ENCODE measurements around the gene PECR. TPM values are rescaled to one million over a fixed set of nuclear protein-coding genes. Genes with fewer than 3 reads are reported as not detected.

Gene PECR
- total RNA-seq (2022; extraction: Qiagen RNA extraction; ENCODE audit: low read depth): 15.7 to 17.0 TPM (median 16.8 TPM) in 5 replicates

GRCh38 chr2:216081487-216082116 is at the start of gene PECR, which contains the start of gene TMEM169:
Gene PECR, minus strand, starts transcription at chr2:216081809. Its CDS starts 68 bp downstream, at chr2:216081741.
Gene TMEM169, plus strand, starts transcription at chr2:216081919. Its CDS starts 14,045 bp downstream, at chr2:216095964.

DNA sequence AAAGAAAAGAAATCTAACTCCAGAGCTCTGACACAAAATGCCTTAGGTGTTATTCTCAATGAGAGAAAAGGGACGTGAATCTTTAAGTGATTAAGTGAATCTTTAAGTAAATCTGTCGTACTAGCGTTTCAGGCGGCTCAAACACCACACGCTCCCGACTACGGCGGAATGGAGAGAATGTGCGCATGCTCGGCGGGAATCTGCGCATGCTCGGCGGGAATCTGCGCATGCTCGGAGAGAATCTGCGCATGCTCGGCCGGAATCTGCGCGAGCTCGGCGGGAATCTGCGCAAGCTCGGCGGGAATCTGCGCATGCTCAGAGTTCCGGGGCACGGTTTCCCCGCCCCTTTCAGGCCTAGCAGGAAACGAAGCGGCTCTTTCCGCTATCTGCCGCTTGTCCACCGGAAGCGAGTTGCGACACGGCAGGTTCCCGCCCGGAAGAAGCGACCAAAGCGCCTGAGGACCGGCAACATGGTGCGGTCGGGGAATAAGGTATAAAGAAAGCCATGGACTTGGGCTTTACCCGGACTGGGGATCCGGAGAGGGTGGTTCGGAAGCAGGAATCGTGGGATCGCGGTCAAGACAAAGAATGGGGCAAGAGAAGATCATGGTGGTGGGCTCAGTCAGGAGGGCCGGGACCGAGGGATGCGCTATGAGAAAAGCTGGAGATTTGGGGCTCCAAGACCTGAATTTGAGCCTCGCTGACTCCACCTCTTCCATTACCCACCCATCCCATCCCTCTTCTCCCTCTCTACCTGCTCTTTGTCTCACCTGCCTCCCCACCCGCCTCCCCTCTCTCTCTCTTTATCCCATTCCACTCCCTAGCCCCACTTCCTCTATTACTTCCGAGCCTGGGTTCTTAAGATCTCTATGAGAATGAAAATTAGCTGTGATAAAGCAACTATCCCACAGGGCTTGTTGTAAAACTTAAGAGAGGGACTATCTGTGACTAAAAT is 27.6 kb upstream of the PECR start, which contains the start of gene XRCC5:
Gene XRCC5 (plus strand): TSS at position 382 of the 955 bp plus-strand sequence. CDS start 89 bp downstream, at position 471.

DNA sequence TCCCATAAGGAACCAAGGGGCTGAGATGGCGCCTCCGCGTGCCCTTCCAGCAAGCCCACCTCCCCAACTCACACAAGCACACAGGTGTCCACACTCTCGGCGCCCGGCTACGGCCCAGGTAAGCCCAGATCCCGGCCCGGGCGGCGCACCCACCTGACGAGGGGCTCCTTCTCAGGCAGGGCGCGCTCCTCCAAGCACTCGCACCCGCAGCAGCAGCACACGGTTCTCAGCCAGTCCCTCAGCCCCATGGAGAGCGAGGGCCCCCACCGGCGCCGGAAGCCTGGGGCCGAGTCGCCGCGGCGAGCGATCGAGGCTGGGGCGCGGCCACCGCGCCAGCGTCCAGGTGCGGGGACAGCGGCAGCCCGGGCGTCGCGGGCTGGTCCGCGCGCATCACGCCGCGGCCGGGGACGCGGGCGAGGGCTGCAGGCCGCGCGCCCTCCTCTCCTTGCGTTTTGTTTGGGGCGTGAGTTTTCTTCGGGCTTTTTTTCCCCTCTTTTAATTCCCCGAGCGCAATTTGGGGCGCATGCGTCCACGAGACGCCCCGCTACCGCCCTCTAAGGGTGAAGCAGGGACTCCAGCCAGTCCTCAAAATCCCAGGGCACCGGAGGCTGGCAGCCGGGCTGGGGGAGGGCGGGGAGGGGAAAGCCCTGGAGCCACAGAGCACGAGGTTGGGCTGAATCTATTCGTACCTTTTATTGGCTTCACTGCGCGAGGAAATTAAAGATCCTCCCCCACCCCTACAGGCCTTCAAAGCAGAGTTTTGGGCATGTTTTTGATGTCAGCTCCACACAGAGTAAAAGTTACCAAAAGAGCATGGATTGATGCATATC is 68.3 kb downstream of the PECR start, which contains the start of gene MREG:
Gene MREG (minus strand): TSS at position 472 of the 830 bp plus-strand sequence. CDS start 224 bp downstream, at position 248.

Other genes starting within 250 kb of the PECR start
- 4.7 to 6.4 TPM (median 5.2 TPM) in 5 replicates for gene MREG, start 68.3 kb downstream of the PECR start, total RNA-seq (2022; extraction: Qiagen RNA extraction; ENCODE audit: low read depth)
- 0.40 to 0.91 TPM (median 0.63 TPM) in 5 replicates for gene TMEM169, start 110 bp upstream of the PECR start, total RNA-seq (2022; extraction: Qiagen RNA extraction; ENCODE audit: low read depth)
- gene XRCC5, start 27.5 kb upstream of the PECR start, total RNA-seq (2022; extraction: Qiagen RNA extraction; ENCODE audit: low read depth): 183 to 221 TPM (median 204 TPM) in 5 replicates

All from A549 treated with DMSO at 1 μM for 4 hours (cell line).